GM18870 (cell line): ENCODE data around the gene GPR18.

Experiments used
- ATAC-seq: cut with Tn5 transposase; IDR thresholded peaks from one replicate; pipeline ENCODE4 v1.9.1; 2021; ENCODE audit warnings: moderate library complexity; ENCODE audit not compliant: unreplicated experiment

GPR18 gene

GRCh38 chr13:99293178-99293577 is 35.0 kb upstream of the GPR18 start:
- ATAC-seq, result no peak

- no peak for ATAC-seq
Measured at GRCh38 chr13:99290894-99291293, 32.7 kb upstream of the GPR18 start.

DNA sequence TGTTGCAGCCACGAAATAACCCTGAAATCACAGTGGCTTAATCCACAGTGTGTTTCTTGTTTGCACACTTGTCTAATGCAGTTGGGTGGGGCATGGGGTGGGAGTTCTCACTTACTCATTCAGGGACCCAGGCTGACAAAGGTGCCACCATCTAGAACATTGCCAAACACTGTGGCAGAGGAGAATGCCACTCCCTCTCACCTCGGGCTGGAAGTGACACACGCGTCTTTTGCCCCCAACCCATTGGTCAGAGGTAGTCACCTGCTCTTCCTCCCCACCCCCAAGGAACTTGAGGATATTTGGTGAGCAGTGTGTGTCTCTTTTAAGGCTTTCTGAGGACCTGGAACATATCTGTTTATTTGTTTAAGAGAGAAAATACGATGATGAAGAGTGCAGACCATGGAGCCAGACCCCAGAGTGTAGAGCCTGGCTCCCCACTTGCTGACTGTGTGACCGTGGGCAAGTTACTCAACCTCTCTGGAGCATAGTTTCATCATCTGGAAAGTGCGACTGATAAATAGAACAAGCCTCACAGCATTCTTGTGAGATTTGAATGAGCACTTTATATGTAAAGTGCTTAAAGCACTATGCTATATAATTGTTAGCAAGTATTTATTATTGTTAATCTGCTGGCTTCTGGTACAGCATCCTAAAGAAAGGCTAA is 31.6 kb upstream of the GPR18 start:
- no peak for ATAC-seq

DNA sequence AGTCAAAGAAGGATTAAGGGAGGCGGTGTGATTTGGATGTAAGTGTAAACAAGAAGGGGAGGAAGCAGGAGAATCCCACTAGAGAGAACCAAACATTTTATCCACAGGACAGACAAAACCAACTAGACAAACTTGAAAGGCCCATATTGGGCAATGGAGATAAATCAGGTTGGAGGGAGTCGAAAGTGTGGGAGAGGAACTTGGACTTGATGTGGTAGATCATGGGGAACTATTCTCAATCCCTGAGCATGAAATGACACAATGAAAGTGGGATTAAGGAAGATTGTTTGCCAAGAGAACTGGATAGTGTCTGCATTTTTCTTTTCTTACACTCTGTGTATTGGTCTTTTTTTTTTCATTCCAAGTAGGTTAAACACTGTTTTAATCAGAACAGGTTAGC is 31.1 kb upstream of the GPR18 start:
- ATAC-seq, result no peak

DNA sequence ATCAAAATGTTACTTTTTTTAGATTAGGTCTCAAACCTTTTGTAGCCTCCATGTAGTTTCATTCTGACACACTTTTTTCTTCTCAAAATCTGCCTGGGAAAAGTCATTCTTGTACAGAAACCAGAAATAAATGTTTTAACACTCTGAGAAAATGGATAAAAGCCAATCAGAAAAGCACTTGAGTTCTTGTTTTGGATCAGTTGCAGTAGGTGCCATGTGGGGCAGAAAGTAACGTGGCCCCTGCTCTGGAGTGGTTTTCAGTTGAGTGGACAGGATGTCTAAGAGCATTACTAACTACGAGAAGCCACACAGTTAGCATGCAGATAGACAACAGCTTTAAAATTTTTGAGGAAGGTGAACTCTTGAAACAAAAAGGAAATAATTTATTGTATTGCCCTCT is 29.9 kb upstream of the GPR18 start:
- ATAC-seq, result peak; percentile 87

DNA sequence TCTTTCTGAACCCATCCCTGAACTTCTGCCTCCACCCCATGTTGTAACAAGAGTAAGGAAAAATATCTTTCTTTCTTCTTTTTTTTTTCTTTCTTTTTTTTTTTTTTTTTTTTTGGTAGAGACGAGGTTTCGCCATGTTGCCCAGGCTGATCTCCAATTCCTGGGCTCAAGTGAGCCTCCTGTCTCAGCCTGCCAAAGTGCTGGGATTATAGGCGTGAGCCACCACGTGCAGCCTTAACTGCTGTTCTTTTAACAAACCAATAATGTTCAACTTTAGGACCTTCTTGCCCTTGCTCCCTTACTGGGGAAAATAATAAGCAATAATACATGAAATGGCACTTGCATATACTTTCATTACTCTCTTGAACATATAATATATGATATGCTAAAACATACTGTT is 29.4 kb upstream of the GPR18 start:
- peak; percentile 2 for ATAC-seq

DNA sequence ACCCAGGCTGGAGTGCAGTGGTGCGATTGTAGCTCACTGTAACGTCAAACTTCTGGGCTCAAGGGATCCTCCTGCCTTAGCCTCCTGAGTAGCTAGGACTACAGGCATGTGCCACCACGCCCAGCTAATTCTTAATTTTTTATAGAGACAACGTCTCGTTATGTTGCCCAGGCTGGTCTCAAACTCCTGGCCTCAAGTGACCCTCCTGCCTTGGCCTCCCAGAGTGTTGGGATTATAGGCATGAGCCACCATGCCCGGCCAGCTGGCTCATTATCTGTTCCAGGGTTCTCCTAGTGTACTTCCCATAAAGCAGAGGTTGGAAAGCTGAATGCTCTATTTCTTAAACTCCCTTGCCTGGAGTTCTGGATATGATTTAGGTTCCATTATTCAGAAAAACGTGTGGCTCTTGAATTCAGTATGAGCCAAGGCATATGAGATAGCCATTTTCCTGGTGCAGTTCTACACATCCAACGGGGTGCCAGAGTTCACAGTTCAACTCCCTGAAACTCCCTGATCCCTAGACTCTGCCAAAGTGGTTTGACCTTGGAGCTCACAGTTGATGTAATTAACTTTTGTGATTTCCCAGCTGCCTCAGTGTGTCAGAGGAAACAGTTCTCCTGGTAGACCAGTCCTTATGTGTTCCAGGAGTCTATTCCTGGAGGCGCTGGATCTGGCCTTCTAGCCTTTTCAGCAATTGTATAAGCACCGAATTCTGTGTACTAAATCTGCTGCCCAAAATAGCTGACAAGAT is 27.4 kb upstream of the GPR18 start:
- no peak for ATAC-seq

DNA sequence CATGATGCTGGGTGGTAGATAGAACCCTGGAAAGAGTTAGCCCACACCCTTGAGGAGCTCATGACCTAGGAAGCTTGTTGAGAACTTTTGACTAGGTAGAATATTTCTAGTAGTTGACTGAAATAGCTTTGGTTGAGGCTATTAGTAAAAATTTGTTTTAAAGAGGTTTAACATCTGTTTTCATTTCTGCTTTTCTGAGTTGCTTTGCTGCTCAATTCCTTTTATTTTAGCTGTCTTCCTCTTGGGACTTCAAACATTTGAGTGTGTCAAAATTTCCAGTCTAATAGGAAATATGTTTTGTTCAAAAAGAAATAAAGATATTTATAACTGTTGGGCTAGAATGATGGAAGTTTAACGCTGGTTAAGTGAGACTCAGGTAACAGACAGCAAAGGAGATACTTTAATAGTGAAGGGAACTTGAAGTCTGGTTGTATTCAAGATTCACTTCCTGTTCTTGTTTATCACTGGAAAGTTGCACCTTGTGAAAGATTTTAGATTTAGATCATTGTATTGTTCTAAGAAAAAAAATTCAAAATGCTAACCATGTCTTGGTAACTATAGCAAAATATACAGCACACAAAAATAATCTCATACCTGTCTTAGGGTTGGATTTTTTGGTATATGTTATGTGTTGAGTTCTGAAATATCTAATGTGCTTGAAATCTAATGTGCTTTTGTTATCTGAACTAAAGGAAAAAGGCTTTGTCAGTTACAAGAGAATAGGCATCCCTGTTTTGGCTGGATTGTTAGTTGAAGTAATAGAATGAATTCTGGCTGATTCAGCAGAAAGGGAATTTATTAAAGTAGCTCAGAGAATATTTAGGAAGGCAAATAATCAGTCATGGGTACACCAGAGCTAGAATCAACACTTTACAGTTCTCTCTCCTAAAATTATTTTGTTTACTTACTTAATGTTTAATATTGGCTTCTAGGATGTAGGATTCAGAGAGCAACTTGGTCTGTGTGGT is 24.4 kb upstream of the GPR18 start:
- peak; percentile 55 for ATAC-seq

- peak; percentile 66 for ATAC-seq
Measured at GRCh38 chr13:99281811-99282263, 23.7 kb upstream of the GPR18 start.

DNA sequence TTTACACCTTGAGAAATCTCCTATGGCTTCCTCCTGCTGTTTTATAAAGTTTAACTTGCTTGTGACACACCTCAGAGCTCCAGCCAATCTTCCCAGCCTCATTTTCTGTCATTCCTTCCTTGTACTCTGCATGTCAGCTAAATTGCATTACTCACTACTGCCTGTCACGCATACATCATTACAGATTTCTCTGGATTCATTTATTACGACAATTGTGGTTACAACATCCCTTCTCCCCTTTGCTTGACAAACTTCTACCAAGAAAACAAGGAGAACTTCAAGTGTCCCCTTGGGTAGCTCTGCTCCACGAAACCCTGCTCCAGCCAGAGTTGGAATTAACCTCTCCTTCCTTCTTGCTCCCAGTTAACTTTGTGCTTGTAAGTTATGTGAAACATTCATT is 22.0 kb upstream of the GPR18 start:
- ATAC-seq, result no peak

DNA sequence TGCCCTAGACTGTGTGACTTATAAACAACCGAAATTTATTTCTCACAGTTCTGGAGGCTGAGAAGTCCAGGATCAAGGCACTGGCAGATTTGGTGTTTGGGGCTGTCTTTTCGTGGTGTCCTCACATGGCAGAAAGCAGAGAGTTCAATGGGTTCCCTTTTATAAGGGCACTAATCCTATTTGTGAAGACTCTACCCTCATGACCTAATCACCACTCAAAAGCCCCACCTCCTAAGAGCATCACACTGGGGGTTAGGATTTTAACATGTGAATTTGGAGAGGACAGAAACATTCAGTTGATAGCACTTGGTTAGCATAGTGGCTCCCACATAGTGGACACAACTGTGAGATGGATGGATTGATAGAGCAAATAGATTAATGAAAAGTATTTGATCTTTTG is 21.5 kb upstream of the GPR18 start:
- ATAC-seq, result no peak

GRCh38 chr13:99278843-99279242 is 20.7 kb upstream of the GPR18 start:
- no peak for ATAC-seq

- no peak for ATAC-seq
Measured at GRCh38 chr13:99278200-99278599, 20.0 kb upstream of the GPR18 start.

DNA sequence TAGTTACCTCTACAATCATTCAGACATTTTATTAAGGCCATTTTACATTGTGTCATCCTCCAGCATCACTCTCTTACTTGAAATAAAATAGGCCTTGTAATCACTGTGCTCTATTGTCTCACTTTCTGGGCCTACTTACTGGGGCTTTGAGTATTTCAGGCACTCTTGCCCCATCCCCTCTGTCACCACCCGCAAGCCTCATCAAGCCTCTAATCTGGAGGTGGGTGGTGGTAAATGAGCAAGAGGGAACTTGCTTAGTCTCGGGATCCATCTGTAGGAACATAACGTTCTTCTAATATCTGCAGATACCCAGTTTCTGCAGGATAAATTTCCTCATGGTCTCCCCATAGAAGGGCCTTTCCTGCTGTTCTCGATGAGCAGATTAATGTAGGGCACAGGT is 19.4 kb upstream of the GPR18 start:
- ATAC-seq, result no peak

- no peak for ATAC-seq
Measured at GRCh38 chr13:99276706-99277105, 18.5 kb upstream of the GPR18 start.

- no peak for ATAC-seq
Measured at GRCh38 chr13:99275093-99275469, 16.9 kb upstream of the GPR18 start.

DNA sequence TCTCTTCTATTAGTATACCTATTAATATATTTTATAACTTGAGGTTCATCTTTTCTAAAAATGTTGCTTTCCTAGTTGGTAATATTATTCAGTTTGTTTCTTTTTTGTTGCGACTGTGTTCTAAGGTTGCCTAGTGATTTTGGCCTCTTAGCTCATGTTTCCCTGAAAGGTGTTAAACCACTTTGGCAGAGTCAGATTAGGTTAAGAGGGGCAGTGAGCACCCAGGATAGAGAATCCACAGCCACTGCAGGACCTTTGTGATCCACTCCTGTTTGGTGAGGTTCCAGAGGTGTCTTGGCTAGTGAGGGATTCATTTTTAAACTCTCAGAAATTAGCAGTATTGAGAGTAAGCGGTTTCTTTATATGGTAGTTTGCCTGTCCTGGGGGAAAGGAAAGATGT is 14.9 kb upstream of the GPR18 start:
- no peak for ATAC-seq

- ATAC-seq, result no peak
Measured at GRCh38 chr13:99272481-99272880, 14.3 kb upstream of the GPR18 start.

DNA sequence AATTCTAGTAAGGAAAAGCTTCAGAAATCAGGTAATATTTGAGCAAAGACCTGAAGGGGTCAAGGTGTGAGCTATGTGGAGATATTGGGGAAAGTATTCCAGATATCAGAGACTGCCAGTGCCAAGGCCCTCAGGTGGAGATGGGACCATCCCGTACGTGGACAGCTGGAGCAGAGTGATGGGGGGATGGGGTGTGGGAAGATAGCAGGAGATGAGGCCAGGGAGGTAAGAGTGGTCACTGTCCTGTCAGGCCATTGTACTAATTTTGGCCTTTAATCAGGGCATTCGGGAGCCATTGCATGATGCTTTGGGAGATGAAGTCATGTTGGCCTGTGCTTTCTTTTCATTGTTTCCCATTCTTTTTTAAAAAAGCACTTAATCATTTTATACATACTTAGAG is 13.1 kb upstream of the GPR18 start:
- no peak for ATAC-seq

GRCh38 chr13:99270518-99270917 is 12.3 kb upstream of the GPR18 start:
- ATAC-seq, result no peak

GRCh38 chr13:99269627-99270241 is 11.6 kb upstream of the GPR18 start:
- ATAC-seq, result peak; percentile 72
